C4-2B (cell line): Measurements from ENCODE around the gene BMERB1.
"Not testable (repeated sequence)": the region's sequence is repeated elsewhere in the genome, so short reads cannot be mapped to it uniquely, and the experiment has no call there.

Experiments used
- ZFX ChIP-seq: fragments of 450-650 bp; IDR thresholded peaks from 2 replicates; pipeline ENCODE4 v1.6.1; 2017
- TF ChIP-seq, protein P1 (sequence below): fragments of 450-650 bp; conservative IDR thresholded peaks from 2 replicates; pipeline ENCODE4 v1.5.1; 2017; ENCODE audit warnings: mild to moderate bottlenecking

DNA sequence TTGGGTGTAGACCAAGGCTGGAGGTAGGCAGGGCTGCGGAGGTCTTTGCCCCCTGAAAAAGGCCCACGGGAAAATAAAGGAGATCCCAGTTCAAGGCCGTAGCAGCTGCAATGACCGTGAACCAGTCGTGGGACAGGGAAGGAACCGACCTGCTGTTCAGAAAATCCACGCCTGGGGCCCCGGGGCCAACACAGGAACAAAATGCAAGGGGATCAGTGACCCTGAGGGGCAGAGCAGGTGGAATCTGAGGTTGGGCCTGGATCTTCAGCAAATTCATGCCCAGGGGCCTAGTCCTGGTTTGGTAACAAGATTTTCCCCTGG, 37.9 kb upstream of the BMERB1 start:
- TF ChIP-seq ZFX = not testable (repeated sequence)
- TF ChIP-seq, protein P1, sequence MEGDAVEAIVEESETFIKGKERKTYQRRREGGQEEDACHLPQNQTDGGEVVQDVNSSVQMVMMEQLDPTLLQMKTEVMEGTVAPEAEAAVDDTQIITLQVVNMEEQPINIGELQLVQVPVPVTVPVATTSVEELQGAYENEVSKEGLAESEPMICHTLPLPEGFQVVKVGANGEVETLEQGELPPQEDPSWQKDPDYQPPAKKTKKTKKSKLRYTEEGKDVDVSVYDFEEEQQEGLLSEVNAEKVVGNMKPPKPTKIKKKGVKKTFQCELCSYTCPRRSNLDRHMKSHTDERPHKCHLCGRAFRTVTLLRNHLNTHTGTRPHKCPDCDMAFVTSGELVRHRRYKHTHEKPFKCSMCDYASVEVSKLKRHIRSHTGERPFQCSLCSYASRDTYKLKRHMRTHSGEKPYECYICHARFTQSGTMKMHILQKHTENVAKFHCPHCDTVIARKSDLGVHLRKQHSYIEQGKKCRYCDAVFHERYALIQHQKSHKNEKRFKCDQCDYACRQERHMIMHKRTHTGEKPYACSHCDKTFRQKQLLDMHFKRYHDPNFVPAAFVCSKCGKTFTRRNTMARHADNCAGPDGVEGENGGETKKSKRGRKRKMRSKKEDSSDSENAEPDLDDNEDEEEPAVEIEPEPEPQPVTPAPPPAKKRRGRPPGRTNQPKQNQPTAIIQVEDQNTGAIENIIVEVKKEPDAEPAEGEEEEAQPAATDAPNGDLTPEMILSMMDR = not testable (repeated sequence)
